NCI-H2081 treated with DMSO at 0.1 percent for 48 hours (cell line): ENCODE data around the gene MCC.

Source experiments
- DNase-seq: peaks from one replicate; lab custom pipeline; 2025; lab: John Stamatoyannopoulos, UW

MCC gene

GRCh38 chr5:113364466-113364865 lies 123.8 kb downstream of the MCC start:
- DNase-seq, result no peak

GRCh38 chr5:113361701-113362100 lies 126.6 kb downstream of the MCC start:
- DNase-seq, result no peak

DNA sequence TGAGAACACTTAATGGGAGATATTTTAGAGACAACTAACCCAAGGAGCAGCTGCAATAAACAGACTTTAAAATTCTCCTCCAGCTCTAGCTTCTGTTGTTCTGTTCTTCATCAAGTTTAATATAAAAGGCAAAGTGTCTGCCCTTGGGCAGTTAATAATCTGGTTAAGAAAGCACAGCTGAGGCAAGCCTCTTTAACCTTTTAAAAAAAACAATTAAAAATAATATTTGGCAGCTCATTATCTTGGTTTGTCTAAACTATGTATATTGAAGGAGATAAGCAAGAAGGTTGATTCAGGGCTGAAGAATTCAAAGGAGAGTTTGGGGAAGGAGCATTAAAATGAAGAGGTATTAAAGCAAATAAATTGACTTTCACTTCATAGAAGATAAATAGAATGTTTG lies 128.8 kb downstream of the MCC start:
- DNase-seq, result no peak

- DNase-seq, result no peak
Observed at GRCh38 chr5:113358696-113359095, 129.6 kb downstream of the MCC start.

- no peak for DNase-seq
Observed at GRCh38 chr5:113357696-113358476, 130.4 kb downstream of the MCC start.

- no peak for DNase-seq
Observed at GRCh38 chr5:113356487-113356886, 131.8 kb downstream of the MCC start.

DNA sequence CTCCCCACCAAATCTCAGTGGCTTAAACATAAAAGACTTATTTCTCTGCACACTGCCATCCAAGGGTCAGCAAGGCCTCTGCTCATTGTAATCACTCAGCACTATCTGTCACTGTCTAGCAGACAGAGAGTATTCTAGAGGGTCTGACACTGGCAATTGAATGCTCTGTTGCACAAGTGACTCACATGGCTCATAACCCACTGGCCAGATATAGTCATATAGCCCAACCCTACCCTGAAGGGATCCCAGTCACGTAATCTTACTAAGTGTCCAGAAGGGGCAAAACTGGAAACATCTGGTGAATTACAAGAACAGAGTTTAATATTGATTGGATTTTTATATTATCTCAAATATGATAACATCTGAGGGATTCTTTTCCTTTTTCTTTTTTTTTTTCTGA lies 134.2 kb downstream of the MCC start:
- DNase-seq, result no peak

- DNase-seq, result no peak
Observed at GRCh38 chr5:113347572-113347971, 140.7 kb downstream of the MCC start.

DNA sequence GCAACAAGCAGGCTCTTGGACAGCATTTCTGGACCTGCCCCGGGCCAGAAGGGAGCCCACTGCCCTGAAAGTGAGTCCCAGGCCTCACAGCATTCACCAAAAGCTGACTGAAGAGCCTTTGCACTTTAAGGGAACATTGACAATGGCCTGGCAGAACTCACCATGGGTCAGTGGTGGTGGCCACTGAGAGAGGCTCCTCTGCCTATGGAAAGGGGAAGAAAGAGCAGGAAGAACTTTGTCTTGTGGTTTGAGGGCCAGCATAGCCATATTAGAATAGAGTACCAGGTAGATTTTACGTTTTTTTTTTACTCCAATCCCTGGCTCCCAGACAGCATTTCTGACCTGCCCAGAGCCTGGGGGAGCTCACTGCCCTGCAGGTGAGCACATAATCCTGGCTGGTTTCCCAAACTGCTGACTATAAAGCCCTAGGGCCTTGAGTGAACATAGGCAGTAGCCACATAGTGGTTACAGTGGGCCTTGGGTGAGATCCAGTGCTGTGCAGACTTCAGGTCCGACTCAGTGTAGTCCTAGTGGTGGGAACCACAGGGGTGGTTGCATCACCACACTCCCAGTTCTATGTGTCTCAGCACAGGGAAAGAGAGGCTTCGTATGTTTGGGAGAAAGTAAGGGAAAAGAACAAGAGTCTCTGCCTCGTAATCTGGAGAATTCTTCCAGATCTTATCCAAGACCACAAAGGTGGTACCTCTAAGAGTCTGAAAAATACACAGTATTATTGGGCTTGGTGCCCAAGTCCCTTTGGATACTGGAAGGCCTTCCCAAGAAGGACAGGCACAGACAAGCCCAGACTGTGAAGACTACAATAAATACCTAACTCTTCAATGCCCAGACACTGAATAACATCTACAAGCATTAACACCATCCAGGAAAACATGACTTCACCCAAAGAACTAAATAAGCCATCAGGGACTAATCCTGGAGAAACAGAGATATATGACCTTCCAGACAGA lies 143.0 kb downstream of the MCC start:
- DNase-seq, result no peak

- DNase-seq, result no peak
Observed at GRCh38 chr5:113343343-113343742, 144.9 kb downstream of the MCC start.

DNA sequence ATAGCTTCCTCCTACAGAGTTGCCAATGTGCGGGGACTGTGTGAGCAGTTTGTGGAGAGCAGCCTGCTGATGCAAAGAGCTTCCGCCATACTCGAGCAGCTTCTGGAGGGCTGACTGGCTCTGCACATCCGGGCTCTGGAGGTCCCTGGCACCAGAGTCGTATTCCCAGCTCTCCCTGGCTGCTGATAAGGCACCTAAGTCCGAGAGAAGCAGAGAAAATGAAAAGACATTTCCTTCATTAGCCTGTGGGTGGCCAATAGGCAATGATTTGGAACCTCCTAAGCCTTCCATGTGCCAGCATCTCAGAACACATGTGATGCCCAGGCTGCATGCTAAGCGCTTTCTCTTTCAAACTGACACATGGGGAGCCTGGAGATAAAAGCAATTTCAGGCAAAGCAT lies 147.7 kb downstream of the MCC start:
- no peak for DNase-seq

- DNase-seq, result no peak
Observed at GRCh38 chr5:113338628-113339027, 149.6 kb downstream of the MCC start.

- no peak for DNase-seq
Observed at GRCh38 chr5:113337515-113338415, 150.5 kb downstream of the MCC start.

DNA sequence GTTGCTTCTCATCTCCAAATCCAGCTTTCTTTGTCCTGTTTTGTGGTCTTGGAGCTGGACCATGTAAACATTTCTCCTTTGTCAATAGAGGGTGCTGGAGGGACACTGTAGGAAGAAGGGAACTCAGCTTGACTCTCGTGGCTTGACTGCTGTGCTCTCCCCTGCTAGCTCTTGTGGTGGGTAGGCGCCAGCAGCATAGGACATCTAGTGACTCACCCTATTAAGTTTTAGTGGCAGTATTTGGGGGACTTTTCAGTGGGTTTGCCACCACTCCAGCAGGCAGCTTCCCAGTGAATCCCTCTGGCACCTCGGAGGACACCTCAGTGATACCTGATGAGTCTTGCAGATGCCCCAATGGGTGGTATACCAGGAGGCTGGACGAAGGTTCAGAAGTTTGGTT lies 151.3 kb downstream of the MCC start:
- no peak for DNase-seq

DNA sequence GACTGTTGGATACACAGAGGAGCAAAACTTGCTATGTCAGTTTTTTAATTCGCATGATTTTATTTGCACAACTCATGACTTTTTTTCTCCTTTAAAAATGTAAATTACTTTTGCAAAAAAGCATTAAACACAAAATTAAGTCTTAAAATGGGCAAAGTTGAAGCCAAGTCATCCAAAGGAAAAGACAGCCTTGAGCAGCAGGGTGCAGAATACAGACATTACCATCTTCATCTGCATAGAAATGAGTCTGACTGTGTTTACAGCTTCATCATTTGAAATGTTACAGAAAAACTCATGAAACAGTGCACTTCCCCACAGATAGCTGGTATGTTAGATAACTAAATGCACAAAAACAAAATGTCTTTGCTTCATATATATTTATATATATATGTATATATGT lies 154.8 kb downstream of the MCC start:
- DNase-seq, result no peak

DNA sequence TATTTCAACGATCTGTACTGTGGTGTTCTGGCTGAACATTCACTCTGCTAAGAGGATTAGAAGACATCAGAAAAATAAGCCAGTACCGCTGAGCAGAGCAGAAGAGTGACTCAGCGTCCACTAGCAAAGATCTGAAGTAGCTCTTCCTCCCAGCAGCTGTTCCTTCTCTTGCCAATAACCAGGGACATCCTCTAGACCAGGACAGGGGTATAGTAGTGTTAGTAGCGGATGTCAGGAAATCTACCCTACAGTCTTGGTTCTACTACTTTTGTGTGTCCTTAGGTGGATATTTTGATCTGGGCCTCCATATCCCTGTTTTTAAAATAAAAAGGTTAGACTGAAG lies 157.1 kb downstream of the MCC start:
- DNase-seq, result no peak

DNA sequence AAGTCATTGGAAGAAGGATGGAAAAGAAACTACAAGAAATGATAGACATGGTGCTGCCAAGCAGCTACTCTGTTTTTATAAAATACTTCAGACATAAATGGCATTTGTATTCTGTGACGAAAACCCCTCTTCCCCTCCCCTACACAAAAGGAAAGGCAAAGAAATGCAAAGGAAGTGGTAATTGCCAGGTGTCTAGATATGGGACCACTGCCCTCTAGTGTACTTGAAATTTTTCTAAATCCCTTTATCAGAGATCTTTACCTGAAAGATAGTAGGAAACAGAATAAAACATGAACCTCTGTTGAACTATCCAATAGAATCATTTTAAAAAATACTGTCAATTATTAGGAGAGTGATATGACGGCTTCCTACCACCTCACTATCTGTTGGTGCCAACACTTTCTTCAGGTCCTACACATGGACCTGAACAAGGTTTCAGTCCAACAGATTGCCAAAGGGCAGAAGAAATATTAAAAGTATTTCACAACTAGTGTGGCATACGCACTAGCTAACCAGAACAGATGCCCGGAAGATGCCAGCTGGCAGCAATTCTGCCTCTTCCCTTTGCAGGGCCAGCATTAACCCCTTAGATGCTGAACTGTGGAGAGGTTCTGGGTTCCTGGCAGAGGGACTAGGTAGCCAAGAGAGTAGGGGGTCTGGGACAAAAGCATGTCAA lies 157.6 kb downstream of the MCC start:
- no peak for DNase-seq

- no peak for DNase-seq
Observed at GRCh38 chr5:113329981-113330380, 158.3 kb downstream of the MCC start.

GRCh38 chr5:113325054-113325453 lies 163.2 kb downstream of the MCC start:
- DNase-seq, result no peak

DNA sequence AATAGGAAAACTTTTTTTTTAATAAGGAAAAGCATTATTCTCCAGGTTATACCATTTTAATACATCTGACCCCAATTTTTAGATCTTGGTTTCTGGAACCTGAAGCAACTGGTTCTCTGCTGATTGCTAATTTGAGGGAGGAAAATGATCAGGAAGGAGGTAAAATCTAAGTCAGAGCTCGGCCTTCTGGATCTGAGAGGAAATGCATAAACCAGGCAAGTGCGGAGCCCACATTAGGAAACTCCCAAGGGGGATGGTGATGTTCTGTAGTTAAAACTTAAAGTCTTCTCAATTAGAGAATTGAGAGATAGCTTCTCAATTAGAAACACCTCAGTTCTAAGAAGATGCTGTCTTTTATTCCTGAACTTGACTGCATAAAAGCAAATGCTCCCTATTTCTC lies 167.0 kb downstream of the MCC start:
- DNase-seq, result no peak

DNA sequence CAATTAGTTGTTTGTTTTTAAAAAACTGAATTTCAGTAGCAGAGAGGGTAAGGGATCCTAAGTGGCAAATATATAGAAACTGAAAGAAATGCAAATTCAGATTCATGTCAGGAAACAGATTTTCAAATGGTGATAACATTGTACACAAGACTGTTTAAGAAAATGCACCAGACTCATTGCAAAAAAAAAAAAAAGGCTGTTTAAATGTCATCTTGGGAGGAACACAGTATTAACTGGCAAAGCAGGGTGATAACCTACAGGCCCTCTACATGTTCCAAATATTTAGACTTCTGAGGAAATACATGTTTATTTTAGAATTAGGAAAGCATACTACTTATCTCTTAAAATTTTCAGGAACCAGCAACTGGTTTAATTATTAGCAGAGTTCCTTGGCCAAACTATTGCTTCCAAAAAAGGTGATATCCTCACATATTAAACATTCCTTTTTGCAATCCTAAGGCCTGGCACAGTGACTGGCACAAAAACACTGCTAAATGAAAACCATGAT lies 167.9 kb downstream of the MCC start:
- no peak for DNase-seq
